GM12872 (cell line): Measurements from ENCODE around the gene TCP10L.

Experiments used
- CTCF ChIP-seq: IDR thresholded peaks from 3 replicates; pipeline ENCODE4 v1.5.1; 2011; ENCODE audit warnings: low read depth, mild to moderate bottlenecking, low read length, moderate library complexity; ENCODE audit not compliant: insufficient read depth

The TCP10L gene

GRCh38 chr21:32570456-32570855 is 14.9 kb downstream of the TCP10L start:
- TF ChIP-seq CTCF = no peak

- TF ChIP-seq CTCF = peak; percentile 94
Observed at GRCh38 chr21:32569261-32570230, 15.8 kb downstream of the TCP10L start.

- no peak for TF ChIP-seq CTCF
Observed at GRCh38 chr21:32567626-32568025, 17.7 kb downstream of the TCP10L start.

- TF ChIP-seq CTCF = no peak
Observed at GRCh38 chr21:32566741-32567389, 18.5 kb downstream of the TCP10L start.

GRCh38 chr21:32565856-32566465 is 19.4 kb downstream of the TCP10L start:
- TF ChIP-seq CTCF = no peak

GRCh38 chr21:32562915-32563314 is 22.4 kb downstream of the TCP10L start:
- no peak for TF ChIP-seq CTCF

GRCh38 chr21:32562426-32562825 is 22.9 kb downstream of the TCP10L start:
- TF ChIP-seq CTCF = peak; percentile 39; the same call in 1 of the 3 replicates
